Ishikawa (cell line): ENCODE measurements around the gene PRDM10.

Source experiments
- CEBPB ChIP-seq: IDR thresholded peaks from 2 replicates; pipeline ENCODE4 v1.6.1; 2012
- CREB1 ChIP-seq: IDR thresholded peaks from 2 replicates; pipeline ENCODE4 v1.6.1; 2012; ENCODE audit warnings: low read depth
- EGR1 ChIP-seq: IDR thresholded peaks from 2 replicates; pipeline ENCODE4 v1.6.1; 2012
- EP300 ChIP-seq: IDR thresholded peaks from 2 replicates; pipeline ENCODE4 v1.6.1; 2012; ENCODE audit warnings: borderline replicate concordance
- FOXM1 ChIP-seq: IDR thresholded peaks from 2 replicates; pipeline ENCODE4 v1.6.1; 2012; ENCODE audit warnings: low read depth, borderline replicate concordance
- NFIC ChIP-seq: IDR thresholded peaks from 2 replicates; pipeline ENCODE4 v1.6.1; 2012
- RAD21 ChIP-seq: IDR thresholded peaks from 2 replicates; pipeline ENCODE4 v1.6.1; 2012; ENCODE audit warnings: low read depth
- TAF1 ChIP-seq: IDR thresholded peaks from 2 replicates; pipeline ENCODE4 v1.6.1; 2012; ENCODE audit warnings: low read depth, mild to moderate bottlenecking
- TCF12 ChIP-seq: IDR thresholded peaks from 2 replicates; pipeline ENCODE4 v1.6.1; 2012; ENCODE audit warnings: low read depth
- TEAD4 ChIP-seq: IDR thresholded peaks from 2 replicates; pipeline ENCODE4 v1.6.1; 2012
- YY1 ChIP-seq: IDR thresholded peaks from 2 replicates; pipeline ENCODE4 v1.6.1; 2012; ENCODE audit warnings: low read depth
- ZBTB7A ChIP-seq: IDR thresholded peaks from 2 replicates; pipeline ENCODE4 v1.6.1; 2012; ENCODE audit warnings: low read depth
- TF ChIP-seq, protein P1 (sequence below): IDR thresholded peaks from 2 replicates; pipeline ENCODE4 v1.6.1; 2012
- TF ChIP-seq, protein P2 (sequence below): IDR thresholded peaks from 2 replicates; pipeline ENCODE4 v1.6.1; 2012; ENCODE audit warnings: low read depth, mild to moderate bottlenecking
- TF ChIP-seq, protein P3 (sequence below): IDR thresholded peaks from 2 replicates; pipeline ENCODE4 v1.6.1; 2012

PRDM10 gene

DNA sequence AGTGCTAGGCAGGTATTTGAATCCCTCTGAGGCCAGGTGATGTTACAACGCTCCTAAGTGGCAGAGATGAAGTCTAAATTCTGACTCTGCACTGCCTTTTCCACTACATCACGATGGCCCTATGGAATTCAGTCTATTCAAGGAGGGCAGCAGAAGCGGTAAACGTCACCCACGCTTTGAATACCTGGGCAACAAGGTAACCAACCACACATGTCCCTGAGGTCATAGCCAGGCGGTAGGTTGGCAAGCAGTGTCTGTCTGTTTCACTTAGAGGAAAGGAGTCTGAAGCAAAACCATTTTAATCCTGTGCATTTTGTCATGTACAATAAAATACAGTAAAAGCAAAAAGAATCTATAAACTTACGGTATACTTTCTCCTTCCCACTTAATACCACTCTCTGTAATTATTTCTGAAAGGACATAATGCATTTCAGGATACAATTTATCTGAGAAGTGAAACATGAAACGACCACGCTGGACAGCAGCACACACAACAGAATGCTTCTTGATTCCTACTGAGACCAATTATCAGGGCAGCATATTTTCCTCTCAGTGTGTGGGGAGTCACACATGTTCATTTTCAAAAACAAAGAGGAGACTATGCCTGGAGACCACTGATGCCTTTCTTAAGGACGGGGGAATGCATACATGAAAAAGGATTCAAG is 51.3 kb downstream of the PRDM10 start:
- TF ChIP-seq FOXM1 = no peak
- TF ChIP-seq NFIC = no peak
- TF ChIP-seq TEAD4 = peak; percentile 63
- TF ChIP-seq, protein P1, sequence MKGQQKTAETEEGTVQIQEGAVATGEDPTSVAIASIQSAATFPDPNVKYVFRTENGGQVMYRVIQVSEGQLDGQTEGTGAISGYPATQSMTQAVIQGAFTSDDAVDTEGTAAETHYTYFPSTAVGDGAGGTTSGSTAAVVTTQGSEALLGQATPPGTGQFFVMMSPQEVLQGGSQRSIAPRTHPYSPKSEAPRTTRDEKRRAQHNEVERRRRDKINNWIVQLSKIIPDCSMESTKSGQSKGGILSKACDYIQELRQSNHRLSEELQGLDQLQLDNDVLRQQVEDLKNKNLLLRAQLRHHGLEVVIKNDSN = no peak
- no peak for TF ChIP-seq RAD21
- TF ChIP-seq TAF1 = no peak
- no peak for TF ChIP-seq EP300
- TF ChIP-seq, protein P2, sequence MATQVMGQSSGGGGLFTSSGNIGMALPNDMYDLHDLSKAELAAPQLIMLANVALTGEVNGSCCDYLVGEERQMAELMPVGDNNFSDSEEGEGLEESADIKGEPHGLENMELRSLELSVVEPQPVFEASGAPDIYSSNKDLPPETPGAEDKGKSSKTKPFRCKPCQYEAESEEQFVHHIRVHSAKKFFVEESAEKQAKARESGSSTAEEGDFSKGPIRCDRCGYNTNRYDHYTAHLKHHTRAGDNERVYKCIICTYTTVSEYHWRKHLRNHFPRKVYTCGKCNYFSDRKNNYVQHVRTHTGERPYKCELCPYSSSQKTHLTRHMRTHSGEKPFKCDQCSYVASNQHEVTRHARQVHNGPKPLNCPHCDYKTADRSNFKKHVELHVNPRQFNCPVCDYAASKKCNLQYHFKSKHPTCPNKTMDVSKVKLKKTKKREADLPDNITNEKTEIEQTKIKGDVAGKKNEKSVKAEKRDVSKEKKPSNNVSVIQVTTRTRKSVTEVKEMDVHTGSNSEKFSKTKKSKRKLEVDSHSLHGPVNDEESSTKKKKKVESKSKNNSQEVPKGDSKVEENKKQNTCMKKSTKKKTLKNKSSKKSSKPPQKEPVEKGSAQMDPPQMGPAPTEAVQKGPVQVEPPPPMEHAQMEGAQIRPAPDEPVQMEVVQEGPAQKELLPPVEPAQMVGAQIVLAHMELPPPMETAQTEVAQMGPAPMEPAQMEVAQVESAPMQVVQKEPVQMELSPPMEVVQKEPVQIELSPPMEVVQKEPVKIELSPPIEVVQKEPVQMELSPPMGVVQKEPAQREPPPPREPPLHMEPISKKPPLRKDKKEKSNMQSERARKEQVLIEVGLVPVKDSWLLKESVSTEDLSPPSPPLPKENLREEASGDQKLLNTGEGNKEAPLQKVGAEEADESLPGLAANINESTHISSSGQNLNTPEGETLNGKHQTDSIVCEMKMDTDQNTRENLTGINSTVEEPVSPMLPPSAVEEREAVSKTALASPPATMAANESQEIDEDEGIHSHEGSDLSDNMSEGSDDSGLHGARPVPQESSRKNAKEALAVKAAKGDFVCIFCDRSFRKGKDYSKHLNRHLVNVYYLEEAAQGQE = peak; percentile 76
- TF ChIP-seq TCF12 = no peak

DNA sequence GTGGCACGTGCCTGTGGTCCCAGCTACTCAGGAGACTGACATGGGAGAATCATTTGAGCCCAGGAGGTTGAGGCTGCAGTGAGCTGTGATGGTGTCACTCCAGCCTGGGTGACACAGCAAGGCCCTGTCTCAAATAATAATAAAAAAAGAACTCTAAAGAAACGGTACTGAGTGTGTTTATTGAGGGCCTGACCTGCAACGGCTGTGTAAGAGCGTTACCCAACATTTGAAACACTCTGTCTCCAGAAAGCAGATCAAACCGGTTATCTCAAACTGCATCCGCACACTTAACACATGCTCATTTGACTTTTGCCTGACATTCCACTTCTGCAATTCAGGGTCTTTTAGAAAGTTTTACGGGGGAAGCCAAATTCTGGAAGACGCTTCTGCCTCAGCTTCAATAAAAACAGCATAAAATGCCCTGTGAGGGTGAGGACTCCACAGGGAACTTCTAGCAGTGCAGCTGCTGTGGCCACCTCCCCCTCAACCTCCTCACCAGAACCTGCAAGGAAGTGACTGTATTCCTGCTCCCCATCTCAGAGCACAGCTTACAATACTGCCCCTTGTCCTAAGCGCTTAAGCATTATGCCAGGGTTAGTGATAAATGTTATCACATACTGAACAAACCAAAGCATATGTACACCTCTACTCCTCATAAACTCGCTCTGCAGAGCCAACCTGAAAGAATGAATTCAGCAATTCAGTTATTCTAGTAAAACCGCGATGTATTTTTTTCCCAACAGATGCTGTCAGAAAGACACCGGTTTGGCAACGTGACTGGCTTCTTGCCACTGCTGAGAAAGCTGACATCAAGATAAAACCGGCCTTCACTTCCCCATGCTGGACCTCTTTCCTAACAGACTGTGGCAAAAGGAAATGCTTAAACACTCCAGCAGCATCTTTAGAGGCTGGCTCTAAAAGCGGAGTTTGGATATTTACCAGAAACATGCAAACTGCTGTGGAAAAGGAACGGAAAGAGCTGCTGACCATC is 52.2 kb downstream of the PRDM10 start:
- no peak for TF ChIP-seq EP300
- no peak for TF ChIP-seq NFIC
- TF ChIP-seq YY1 = no peak
- TF ChIP-seq, protein P2 = no peak
- no peak for TF ChIP-seq FOXM1
- no peak for TF ChIP-seq CREB1
- TF ChIP-seq EGR1 = no peak
- TF ChIP-seq, protein P1 = no peak
- no peak for TF ChIP-seq TAF1
- TF ChIP-seq CEBPB = no peak
- TF ChIP-seq TCF12 = no peak
- no peak for TF ChIP-seq TEAD4
- TF ChIP-seq, protein P3, sequence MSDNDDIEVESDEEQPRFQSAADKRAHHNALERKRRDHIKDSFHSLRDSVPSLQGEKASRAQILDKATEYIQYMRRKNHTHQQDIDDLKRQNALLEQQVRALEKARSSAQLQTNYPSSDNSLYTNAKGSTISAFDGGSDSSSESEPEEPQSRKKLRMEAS = no peak
- no peak for TF ChIP-seq ZBTB7A
- TF ChIP-seq RAD21 = no peak

DNA sequence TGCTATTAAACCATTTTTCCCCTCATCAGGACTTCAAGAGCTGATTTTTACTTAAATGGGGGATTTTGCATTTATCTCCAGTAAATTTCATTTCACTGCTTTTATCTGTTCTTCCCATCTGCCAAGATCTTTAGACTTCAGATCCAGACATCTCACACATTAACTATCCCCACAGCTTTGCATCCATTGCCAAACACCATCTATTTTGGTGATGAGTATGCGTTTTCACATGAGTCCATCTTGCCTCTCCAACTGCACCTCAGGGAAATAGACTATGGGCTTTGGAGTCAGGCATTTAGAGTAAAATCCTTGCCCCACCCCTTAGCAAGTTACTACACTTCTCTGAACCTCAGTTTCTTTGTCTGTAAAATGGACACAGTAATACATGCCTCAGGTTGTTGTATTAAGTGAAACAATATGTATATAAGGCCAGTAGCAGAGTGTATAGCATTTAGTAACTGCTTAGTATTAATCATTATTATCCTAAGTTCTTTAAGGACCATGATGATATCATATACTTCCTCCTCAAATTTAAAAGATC is 53.6 kb downstream of the PRDM10 start:
- TF ChIP-seq EP300 = no peak
- TF ChIP-seq FOXM1 = no peak
- TF ChIP-seq TCF12 = no peak

DNA sequence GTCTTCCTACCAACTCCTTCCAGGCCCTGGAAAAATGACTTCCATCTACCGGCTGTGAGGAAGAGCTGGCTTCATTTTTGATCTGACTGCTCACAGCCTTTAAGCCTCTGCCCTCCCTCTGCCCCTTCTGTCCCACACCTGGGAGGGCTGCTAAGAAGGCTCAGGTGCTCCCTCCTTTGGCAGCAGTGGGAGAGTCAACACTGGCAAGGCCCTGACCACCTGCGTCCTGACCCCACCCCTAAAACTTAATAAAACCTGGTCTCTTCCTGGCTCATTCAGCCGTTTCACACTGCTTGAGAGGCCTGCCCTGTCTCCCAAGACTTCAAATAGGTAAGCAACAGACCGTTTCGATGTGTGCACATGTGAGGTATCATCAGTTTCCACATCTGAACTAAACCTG is 55.2 kb downstream of the PRDM10 start:
- TF ChIP-seq, protein P3 = no peak
- TF ChIP-seq RAD21 = peak; percentile 37

DNA sequence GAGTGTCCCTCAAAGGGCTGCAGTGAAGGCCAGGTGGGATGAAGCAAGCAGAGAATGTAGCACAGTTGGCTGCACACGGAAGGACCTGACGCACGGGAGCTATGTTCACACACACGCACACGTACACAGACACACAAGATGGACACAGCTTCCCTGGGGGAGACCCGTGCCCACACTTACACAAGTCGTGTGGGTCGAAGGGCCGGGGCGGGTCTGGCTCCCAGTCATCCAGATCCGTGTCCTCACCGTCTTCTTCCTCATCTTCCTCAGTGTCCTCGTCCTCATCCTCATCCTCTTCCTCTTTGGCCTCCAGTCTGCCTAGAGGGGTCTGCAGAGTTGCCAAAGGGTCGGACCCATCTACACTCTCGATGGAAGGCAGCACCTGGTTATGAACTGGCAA is 55.7 kb downstream of the PRDM10 start:
- no peak for TF ChIP-seq ZBTB7A
- TF ChIP-seq EGR1 = no peak
- no peak for TF ChIP-seq CREB1
- no peak for TF ChIP-seq FOXM1
- TF ChIP-seq, protein P2 = no peak
